Sigmoid colon (tissue), 7 donors: ENCODE measurements around the gene OIT3. TPM values are rescaled to one million over a fixed set of nuclear protein-coding genes. Genes with fewer than 3 reads are reported as not detected.

Experiments used
- DNase-seq: peaks from one replicate; pipeline ENCODE4 v3.0.0-alpha.2; 2019
- H3K27ac ChIP-seq, 4 donors: fragments of 200-600 bp; sonication (generic); one replicate each; pipeline ENCODE4 v1.5.1; 2016 to 2019; ENCODE audit warnings: mild to moderate bottlenecking in 1 of 4
- H3K27me3 ChIP-seq, 3 donors: fragments of 200-600 bp; sonication (generic); one replicate each; pipeline ENCODE4 v1.5.1; 2019; ENCODE audit warnings: mild to moderate bottlenecking in 1 of 3
- H3K36me3 ChIP-seq, 4 donors: fragments of 200-600 bp; sonication (generic); one replicate each; pipeline ENCODE4 v1.5.1; 2016 to 2019
- H3K4me1 ChIP-seq, 4 donors: fragments of 200-600 bp; sonication (generic); one replicate each; pipeline ENCODE4 v1.5.1; 2017 to 2019
- H3K4me3 ChIP-seq, 4 donors: fragments of 200-600 bp; sonication (generic); one replicate each; pipeline ENCODE4 v1.5.1; 2017 to 2019; ENCODE audit warnings: mild to moderate bottlenecking in 2 of 4, moderate library complexity in 1 of 4
- H3K9me3 ChIP-seq, 4 donors: fragments of 200-600 bp in 3 of 4; sonication (generic) in 3 of 4; one replicate each; pipeline versions ENCODE4 v1.5.1 to v1.6.1; 2013 to 2019
- CTCF ChIP-seq, 4 experiments: fragments of 450-650 bp in 3 of 4; fragments of 200-600 bp in 1 of 4; IDR thresholded peaks; one replicate each; pipeline ENCODE4 v1.5.1; 2016 to 2019; ENCODE audit warnings: antibody characterized with exemption in 4 of 4, mild to moderate bottlenecking in 3 of 4, moderate library complexity in 2 of 4
- EP300 ChIP-seq, 4 donors: sonication (generic); formaldehyde crosslinking; IDR thresholded peaks; one replicate each; pipeline ENCODE4 v1.6.1; 2017; ENCODE audit warnings: antibody characterized with exemption in 4 of 4
- POLR2A ChIP-seq, 2 donors: fragments of 450-650 bp; IDR thresholded peaks; one replicate each; pipeline ENCODE4 v1.6.1; 2016; ENCODE audit warnings: antibody characterized with exemption in 2 of 2, mild to moderate bottlenecking in 2 of 2, moderate library complexity in 2 of 2
- POLR2AphosphoS5 ChIP-seq, 4 donors: sonication (generic); formaldehyde crosslinking; IDR thresholded peaks; one replicate each; pipeline ENCODE4 v1.6.1; 2017; ENCODE audit warnings: antibody characterized with exemption in 4 of 4
- WGBS, 2 donors: extraction: QIAGEN DNeasy Blood & Tissue Kit; methylation state at CpG; one replicate each; pipeline ENCODE4 v1.1.7; 2013; 5-methylcytosine and 5-hydroxymethylcytosine counted together
- intact Hi-C: fragments of 100-400 bp; cut with DNase I; formaldehyde crosslinking; loops from one replicate; pipeline ENCODE4 v1.15.1; 2023
- polyA plus RNA-seq, 3 donors: library from polyadenylated mRNA; stranded (reverse); fragments of 200-250 nt; gene quantifications; one replicate each; pipeline ENCODE4 v1.2.3, GENCODE V29; 2013
- total RNA-seq, 4 donors: library from RNA; depleted of rRNA; stranded (reverse); fragments of >200 nt; gene quantifications; one replicate each; pipeline ENCODE4 v1.1.0, GENCODE V29; 2016
- donor health status: healthy with polysubstance abuse.
- donor health status: Bipolar disorder and iron deficiency.
- donor health status: healthy.

Gene OIT3
- total and polyA plus RNA-seq, 7 donors = 0.04 TPM; not detected in 6

GRCh38 chr10:72932259-72933015, 38.9 kb downstream of the OIT3 start:
- H3K4me1 ChIP-seq = no peaks in the 10 kb centered on the region
- WGBS, 2 donors = 90 to 92% methylated on average over 20 of the region's 20 CpGs
- no peaks in the 10 kb centered on the region for H3K36me3 ChIP-seq
- no peak overlapping the region for H3K4me3 ChIP-seq
- H3K27ac ChIP-seq = no peak overlapping the region
- TF ChIP-seq EP300 (IDR thresholded peaks at IDR 0.05) (no peak), POLR2AphosphoS5 (IDR thresholded peaks at IDR 0.05) (no peak), CTCF (IDR thresholded peaks at IDR 0.05) (no peak), POLR2A (IDR thresholded peaks at IDR 0.05) (no peak)
- intact Hi-C loops = no loop called here
- DNase-seq = no peak
- H3K27me3 ChIP-seq = no peaks in the 10 kb centered on the region
- no peaks in the 10 kb centered on the region for H3K9me3 ChIP-seq

GRCh38 chr10:72935361-72935760, 41.8 kb downstream of the OIT3 start:
- WGBS, 2 donors = 93% methylated on average over 6 of the region's 6 CpGs
- Histone ChIP-seq H3K4me3 (no peak overlapping the region), H3K27me3 (no peaks in the 10 kb centered on the region), H3K4me1 (no peaks in the 10 kb centered on the region), H3K27ac (no peak overlapping the region), H3K9me3 (no peaks in the 10 kb centered on the region), H3K36me3 (no peaks in the 10 kb centered on the region)
- intact Hi-C loops = no loop called here
- no peak for TF ChIP-seq POLR2A (IDR thresholded peaks at IDR 0.05)
- TF ChIP-seq EP300 (IDR thresholded peaks at IDR 0.05) = no peak
- no peak for TF ChIP-seq POLR2AphosphoS5 (IDR thresholded peaks at IDR 0.05)
- no peak for TF ChIP-seq CTCF (IDR thresholded peaks at IDR 0.05)
- DNase-seq = no peak

GRCh38 chr10:72943498-72944234, 50.1 kb downstream of the OIT3 start:
- intact Hi-C loops = no loop called here
- no peaks in the 10 kb centered on the region for H3K9me3 ChIP-seq
- TF ChIP-seq EP300 (IDR thresholded peaks at IDR 0.05) (no peak), CTCF (IDR thresholded peaks at IDR 0.05) (no peak), POLR2AphosphoS5 (IDR thresholded peaks at IDR 0.05) (no peak), POLR2A (IDR thresholded peaks at IDR 0.05) (no peak)

GRCh38 chr10:72946963-72947362, 53.4 kb downstream of the OIT3 start:
- no peaks in the 10 kb centered on the region for H3K27me3 ChIP-seq
- WGBS, 2 donors = 82 to 97% methylated on average over 1 of the region's 1 CpG

More at GRCh38 chr10:72943498-72944234, 50.1 kb downstream of the OIT3 start:
- Histone ChIP-seq H3K4me1 (no peaks in the 10 kb centered on the region), H3K36me3 (no peaks in the 10 kb centered on the region), H3K4me3 (no peak overlapping the region), H3K27ac (no peak overlapping the region), H3K27me3 (no peaks in the 10 kb centered on the region)
- DNase-seq = no peak
- 57 to 69% methylated on average over 2 of the region's 2 CpGs for WGBS, 2 donors

GRCh38 chr10:72948762-72949161, 55.2 kb downstream of the OIT3 start:
- WGBS, 2 donors = 14 to 57% methylated on average over 6 of the region's 6 CpGs
- intact Hi-C loops = no loop called here

More at GRCh38 chr10:72946963-72947362, 53.4 kb downstream of the OIT3 start:
- H3K27ac ChIP-seq = no peak overlapping the region
- intact Hi-C loops = no loop called here
- no peak overlapping the region for H3K4me3 ChIP-seq
- H3K36me3 ChIP-seq = no peaks in the 10 kb centered on the region
- no peak for TF ChIP-seq EP300 (IDR thresholded peaks at IDR 0.05)
- no peak for TF ChIP-seq POLR2A (IDR thresholded peaks at IDR 0.05)
- no peak for DNase-seq
- no peaks in the 10 kb centered on the region for H3K4me1 ChIP-seq
- H3K9me3 ChIP-seq = no peaks in the 10 kb centered on the region

More at GRCh38 chr10:72948762-72949161, 55.2 kb downstream of the OIT3 start:
- Histone ChIP-seq H3K27ac (no peak overlapping the region), H3K9me3 (no peaks in the 10 kb centered on the region), H3K4me1 (no peaks in the 10 kb centered on the region), H3K4me3 (no peak overlapping the region), H3K36me3 (no peaks in the 10 kb centered on the region), H3K27me3 (no peaks in the 10 kb centered on the region)
- no peak for TF ChIP-seq POLR2AphosphoS5 (IDR thresholded peaks at IDR 0.05)
- TF ChIP-seq EP300 (IDR thresholded peaks at IDR 0.05) = no peak
- no peak for TF ChIP-seq POLR2A (IDR thresholded peaks at IDR 0.05)
- no peak for TF ChIP-seq CTCF (IDR thresholded peaks at IDR 0.05)
- no peak for DNase-seq
